GM18517 (cell line): ENCODE measurements around the gene TCF7.
"Not testable (repeated sequence)": the region's sequence is repeated elsewhere in the genome, so short reads cannot be mapped to it uniquely, and the experiment has no call there.

ENCODE experiments used
- ATAC-seq: cut with Tn5 transposase; IDR thresholded peaks from one replicate; pipeline ENCODE4 v1.9.1; 2021; ENCODE audit warnings: mild to moderate bottlenecking, moderate library complexity; ENCODE audit not compliant: unreplicated experiment

The TCF7 gene

DNA sequence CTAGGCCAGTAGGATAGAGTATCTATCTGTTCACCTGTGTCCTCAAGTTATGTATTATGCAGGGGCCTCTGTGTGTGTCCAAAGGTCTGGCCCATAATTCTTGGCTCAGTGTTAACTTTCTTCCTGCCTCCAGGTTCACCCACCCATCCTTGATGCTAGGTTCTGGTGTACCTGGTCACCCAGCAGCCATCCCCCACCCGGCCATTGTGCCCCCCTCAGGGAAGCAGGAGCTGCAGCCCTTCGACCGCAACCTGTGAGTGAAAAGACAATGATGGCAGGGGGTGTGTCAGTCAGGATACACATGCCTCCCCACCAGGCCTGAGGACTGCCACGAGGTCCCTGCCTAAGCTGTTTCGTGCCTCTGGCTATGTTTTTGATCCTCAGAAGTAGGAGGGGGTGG lies 27.6 kb downstream of the TCF7 start:
- no peak for ATAC-seq

DNA sequence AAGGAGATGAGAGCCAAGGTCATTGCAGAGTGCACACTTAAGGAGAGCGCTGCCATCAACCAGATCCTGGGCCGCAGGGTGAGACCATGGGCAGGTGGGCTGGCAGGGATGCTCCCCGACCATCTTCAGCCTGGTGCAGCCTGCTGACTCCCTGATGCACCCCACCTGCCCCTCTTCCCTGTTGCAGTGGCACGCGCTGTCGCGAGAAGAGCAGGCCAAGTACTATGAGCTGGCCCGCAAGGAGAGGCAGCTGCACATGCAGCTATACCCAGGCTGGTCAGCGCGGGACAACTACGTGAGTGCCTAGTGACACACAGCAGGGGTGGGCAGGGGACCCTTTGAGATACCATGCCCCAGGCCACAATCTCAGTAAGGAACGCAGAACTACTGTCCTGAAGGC lies 28.3 kb downstream of the TCF7 start:
- ATAC-seq: no peak

DNA sequence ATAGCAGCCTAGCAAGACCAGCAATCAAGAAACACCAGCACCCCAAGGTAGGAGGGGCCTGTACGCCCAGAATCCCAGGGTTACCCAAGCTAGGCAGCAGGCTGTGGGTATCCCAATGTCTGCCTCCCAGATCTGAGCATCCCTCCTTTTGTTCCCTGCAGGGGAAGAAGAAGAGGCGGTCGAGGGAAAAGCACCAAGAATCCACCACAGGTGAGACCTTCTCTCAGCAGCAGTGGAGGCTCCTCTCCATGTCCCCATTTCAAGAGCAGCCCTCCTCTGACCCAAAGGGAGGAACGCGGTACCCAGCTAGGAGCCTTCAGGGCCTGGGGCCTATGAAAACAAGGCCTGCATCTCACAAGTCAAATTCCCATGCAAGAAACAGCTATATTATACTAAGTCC lies 28.9 kb downstream of the TCF7 start:
- ATAC-seq: no peak

DNA sequence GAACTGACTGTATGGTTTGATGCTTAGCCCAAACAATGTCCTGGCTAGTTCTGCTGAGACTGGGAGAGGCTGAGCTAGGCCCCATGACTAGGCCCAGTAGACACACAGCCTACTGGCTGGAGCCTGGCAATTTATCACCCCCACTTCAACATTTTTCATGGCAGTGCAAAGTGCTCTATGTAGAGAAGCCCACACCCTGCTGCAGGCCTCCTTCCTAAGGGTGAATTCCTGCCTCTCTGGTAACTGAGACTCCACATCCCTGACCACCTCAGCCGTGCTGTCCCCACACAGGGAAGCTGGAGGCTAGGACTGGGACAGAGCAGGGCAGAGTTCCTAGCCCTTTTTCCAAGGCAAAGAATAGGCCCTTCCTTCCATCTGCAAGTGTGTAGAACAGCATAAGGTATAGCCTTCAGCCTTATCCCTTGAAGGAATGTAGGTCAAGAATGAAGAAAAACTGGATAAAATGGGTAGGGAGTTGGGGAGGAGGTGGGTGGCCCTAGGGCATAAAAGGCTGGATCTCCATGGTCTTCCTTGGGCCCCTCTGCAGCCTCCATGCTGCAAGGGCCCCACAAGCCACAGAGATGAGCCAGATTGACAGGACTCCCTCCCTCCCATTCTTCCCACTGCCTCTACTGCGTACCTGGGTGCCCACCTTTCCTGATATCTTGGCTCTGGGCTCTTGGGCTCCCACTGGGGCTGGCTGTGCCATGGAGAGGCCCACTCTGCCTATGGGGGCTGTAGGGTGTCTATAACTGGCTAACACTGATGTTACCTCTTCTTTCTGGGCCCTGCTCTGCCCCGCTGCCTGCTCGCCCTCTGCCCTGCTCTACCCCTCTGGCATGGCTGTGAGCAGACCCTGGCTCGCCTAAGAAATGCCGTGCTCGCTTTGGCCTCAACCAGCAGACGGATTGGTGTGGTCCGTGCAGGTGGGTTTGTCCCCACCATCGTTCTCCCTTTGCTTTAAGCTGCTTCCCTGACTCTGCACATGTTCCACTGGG lies 29.8 kb downstream of the TCF7 start:
- no peak for ATAC-seq

DNA sequence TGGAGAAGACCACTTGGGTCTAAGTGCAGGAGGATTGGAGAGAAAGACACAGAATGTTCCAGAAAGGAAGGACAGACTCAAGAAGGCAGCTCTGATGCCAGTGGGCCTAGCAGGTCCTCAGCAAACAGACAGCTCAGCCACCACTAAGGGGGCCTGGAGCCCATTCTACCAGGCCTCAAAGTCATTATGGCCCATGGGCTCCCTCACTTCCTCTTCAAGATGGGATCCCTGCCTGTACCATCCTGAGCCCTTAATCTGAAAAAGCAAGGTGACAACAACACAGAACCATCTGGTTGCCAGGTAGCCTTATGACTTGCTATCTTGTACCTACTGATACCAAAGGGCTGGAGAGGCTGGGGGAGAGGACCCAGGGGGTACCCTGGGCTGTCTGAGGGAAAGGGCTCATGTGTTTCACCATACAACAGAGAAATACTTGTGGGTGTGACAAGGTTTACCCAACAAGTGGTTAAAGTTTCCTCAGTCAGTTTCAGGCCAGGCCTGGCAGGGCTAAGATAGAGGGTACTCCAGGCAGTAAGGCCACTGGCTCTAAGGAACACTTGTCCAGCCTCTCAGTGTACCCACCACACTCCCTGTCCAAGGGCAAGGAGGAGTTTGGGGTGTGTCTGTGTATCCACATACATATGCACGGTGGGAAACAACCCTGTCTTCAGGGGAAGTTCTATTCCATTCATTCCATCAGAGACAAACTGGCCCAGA lies 30.7 kb downstream of the TCF7 start:
- no peak for ATAC-seq

DNA sequence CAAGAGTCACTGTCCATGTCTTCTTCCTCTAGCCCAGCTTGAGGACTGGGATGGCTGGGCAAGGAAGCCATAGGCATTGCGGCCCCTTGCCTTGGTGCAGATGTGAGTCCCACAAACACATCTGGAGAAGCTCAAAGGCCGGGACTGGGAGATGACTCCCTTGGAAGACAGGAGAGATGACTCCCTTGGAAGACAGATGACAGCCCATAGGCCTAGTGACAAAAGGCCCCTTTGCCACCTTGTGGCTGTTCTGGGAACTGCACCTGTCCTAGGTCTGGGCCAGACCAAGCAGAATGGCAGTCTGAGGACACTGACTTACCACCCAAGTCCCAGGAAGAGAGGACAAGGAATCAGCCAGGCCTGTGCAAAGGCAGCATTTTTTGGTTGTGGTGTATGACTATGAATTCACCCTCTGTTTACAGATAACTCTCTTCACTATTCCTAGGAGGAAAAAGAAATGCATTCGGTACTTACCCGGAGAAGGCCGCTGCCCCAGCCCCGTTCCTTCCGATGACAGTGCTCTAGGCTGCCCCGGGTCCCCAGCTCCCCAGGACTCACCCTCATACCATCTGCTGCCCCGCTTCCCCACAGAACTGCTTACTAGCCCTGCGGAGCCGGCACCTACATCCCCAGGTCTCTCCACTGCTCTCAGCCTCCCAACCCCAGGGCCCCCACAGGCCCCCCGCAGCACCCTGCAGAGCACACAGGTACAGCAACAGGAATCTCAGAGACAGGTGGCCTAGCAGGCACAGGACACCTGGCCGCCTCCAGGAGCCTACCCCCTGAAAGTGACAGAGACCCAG lies 31.5 kb downstream of the TCF7 start:
- ATAC-seq: peak; percentile 47

DNA sequence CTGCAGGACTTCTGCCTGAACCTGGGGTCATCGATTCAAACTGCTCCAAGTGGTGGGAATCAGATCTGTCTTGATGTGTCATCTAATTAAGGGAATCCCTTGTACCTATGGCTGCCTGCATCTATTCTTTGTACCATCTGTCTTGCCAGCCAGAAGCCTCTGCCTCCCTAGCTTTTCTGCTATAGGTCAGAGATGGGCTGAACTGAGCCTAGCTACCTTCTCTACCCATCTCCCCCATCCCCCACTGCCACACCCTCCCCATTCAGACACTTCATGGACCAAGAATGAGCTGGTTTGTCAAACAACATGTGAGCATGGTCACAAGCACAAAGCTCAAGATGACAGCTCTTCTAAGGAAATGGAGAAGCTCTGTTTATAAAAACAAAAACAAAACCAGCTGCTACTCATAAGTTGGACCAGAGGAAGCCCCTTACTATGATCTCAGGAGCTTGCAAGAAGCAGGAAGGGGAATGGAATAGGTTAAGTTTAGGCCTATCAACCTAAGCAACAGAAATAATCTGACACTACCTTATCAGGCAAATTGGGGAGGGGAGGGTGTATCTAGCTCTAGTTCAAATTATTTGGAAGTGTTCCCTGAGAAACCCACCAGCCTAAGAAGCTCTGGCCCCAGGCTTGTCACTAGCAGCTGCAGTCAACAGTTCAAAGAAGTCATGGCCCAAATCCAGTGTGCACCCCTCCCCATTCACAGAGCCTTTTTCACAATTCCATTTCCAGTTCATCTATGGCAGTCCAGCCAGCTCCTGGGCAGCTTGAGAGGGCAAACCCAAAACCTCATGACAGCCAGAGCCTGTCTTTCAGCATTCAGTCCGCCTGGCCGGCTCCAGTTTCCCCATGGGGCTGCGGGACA lies 32.4 kb downstream of the TCF7 start:
- ATAC-seq: no peak

DNA sequence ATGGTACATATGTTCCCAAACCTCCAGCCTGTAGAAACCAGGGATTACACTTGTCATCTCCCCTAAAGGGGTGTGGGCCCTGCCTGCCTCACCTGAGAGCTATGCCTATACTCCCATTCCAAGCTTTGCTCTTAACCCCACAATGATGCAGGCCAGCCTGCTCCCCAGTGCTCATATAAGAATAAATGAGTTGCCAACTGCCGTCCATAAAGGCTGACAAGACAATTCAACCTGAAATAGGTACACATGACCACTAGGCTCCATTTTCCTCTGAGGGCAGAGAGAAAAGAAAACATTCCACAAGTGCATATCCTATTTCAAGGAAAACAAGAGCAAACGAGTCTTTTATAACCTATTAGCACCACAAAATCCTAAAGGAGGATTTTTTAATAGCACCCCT lies 33.8 kb downstream of the TCF7 start:
- ATAC-seq: no peak

DNA sequence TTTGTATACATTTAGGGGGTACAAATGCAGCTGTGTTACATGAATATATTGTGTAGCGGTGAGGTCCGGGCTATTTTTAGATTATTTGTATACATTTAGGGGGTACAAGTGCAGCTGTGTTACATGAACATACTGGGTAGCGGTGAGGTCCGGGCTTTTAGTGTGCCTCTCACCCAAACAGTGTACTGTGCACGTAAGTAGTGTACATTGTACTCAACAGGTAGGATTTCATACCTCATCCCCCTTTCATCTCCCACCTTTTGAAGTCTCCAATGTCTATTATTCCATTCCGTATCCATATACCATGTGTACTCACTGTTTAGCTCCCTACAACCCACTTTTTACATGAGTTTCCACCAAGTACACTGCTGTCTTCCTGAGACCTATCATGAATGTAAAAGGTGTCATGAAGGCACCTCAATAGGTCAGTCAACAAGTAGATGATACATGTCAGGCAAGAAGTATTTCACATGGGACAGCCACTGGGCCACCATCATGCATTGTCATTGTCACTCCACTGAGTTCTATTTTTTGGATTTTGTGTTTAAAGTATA lies 34.6 kb downstream of the TCF7 start:
- ATAC-seq: no peak

DNA sequence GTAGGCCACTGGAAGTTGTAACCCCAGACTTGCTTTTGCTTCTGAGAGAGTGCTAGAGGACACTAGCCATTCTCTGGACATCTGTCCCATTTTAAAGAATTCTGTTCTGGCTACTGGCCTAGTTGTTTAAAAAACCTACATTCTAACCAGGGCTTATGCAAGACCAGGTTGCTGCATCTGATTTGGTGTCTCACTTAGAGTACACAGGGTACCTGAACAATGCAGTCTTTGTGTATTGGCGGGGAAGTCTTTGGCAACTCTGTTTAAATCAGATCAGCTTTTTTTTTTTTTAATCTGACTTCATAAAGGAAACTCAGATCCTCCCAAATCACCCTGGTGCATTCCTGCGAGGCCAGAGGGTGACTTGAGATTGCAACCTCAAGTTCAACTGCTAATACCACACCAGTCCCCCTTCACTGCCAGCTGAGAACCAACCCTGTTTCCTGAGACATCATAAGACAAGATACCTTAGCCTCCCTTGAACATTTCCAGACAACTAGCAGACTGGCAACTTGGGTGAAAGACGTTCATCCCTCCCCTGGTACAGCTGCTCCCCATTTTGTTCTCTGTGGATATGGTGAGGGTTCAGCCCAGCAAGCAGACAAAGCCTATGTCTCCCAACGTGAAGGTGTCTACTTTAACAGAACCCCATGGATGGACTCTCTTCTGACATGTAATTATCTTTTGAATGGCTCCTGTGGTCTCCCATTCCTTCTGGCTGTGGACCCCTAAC lies 35.3 kb downstream of the TCF7 start:
- ATAC-seq: no peak

DNA sequence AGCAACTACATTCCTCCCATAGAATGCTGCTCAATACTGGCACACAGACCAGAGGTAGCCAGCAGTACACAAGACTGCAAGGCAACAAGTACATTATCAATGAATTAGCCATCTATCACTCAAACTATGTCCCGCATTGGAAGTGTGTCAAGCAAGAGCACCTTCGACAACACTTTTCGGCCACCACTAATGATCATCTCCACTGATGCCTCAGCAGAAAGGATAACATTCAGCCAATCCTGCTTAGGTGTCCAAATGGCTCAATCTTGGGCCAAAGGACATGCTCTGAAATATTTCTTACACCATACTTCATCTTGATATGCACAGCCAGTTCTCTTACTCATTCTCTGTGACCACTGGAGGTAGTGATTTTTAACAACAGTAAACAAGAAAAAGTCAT lies 37.2 kb downstream of the TCF7 start:
- no peak for ATAC-seq

DNA sequence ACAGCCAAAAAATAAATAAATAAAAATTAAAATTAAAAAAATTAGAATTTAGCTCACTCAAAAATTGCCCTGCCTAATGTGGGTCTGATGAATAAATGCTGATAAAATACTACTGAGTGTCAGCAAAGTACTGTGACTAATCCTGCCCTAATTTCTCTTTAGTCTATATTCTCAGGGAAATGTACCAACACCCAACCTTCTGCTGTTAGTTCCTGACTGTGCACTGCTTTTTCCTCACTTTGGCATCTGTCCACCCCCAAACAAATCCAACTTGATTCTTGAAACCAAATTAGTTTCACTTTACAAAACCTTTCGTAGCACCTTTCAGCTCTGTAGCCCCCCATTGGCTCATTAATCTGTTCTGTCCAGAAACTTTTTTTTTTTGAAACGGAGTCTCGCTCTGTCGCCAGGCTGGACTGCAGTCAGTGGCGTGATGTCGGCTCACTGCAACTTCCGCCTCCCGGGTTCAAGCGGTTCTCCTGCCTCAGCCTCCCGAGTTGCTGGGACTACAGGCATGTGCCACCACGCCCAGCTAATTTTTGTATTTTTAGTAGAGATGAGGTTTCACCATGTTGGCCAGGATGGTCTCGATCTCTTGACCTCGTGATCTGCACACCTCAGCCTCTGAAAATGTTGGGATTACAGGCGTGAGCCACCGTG lies 37.8 kb downstream of the TCF7 start:
- ATAC-seq: not testable (repeated sequence)

DNA sequence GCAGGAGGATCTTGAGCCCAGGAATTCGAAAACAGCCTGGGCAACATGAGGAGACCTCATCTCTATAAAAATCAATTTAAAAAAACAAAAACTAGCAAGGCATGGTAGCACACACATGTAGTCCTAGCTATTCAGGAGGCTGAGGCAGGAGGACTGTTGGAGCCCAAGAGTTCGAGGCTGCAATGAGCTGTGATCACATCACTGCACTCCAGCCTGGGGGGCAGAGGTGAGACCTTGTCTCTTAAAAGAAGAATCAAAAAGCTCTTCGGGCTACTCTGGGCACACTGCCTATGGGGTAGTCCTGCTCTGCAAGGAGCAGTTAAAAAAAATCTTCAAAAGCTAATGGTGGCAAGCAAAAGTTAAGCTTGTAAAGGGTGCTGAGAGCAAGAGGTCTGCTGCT lies 38.8 kb downstream of the TCF7 start:
- no peak for ATAC-seq

DNA sequence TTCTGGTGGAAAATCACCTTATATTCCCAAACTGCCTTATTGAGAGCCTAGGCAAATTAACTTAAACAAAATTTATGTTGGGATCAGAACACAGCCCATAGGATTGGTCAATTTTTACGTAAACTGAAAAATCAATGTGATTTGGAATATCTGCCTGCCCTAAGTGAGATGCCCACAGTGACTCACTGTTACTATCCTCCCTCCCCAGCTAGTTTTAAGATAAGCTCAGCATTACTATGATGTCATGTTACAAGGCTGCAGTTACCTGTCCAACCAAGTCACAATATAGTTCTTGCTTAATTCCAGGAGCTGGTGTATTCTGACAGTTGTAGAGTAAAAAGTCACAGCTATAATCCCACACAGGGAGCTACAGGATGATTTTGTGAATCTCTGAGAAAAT lies 39.2 kb downstream of the TCF7 start:
- no peak for ATAC-seq

DNA sequence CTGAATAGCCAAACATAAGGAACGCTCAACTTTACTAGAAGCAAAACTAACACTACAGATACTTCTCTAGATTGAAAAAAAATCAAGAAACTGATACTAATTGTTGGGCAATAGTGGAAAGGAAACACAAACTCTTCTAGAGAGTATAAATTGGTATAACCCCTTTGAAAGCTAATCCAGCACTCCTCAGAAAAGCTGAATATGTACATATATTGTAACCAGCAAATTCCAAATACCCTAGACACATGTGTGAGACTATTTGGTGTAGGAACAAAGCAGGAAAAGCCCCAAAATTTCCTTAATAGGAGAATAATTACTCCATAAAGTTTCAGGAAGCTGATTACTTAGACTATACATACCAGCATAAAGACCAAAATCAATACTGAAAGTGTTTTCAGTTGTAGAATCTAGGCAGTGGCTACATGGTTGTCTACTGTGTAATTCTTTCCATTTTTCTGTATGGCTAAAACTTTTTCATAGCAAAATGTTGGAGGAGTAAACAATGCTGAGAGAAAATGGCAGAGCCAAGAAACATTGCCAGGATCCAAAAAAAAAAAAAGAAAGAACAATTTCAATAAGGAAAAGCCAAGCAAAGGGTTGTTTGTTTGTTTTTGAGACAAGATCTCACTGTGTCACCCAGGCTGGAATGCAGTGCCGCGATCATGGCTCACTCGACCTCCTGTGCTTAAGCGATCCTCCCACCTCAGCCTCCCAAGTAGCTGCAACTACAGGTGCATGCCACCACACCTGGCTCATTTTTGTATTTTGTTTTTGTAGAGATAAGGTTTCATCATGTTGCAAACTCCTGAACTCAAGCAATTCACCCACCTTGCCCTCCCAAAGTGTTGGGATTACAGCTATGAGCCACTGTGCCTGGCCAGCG lies 47.3 kb downstream of the TCF7 start:
- no peak for ATAC-seq

DNA sequence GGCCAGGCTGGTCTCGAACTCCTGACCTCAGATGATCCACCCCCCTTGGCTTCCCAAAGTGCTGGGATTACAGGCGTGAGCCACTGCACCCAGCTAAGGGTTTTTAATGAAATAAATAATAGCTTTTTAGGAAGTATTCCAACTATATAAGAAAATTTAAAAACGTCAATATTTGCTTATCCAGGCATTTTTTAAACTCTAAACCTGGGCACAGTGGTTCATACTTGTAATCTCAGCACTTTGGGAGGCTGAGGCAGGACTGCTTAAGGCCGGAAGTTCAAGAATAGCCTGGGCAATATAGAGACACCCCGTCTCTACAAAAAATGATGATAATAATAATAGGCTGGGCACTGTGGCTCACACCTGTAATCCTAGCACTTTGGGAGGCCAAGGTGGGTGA lies 48.1 kb downstream of the TCF7 start:
- ATAC-seq: no peak

DNA sequence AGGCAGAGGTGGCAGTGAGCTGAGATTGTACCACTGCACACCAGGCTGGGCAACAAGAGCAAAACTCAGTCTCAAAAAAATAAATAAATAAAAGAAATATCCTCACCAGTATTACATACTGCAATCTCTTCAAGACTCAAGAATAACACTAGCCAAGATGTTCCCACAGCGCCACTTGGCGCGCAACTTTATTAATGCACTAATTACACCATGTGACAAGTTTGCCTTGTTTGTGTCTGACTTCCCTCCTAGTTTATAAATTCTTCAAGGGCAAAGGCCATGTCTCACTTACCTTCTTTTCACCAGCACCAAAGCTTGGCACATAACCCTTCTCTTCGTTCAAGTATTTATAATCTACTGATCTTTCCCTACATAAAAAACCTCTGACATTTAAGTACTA lies 57.5 kb downstream of the TCF7 start:
- no peak for ATAC-seq
